ENCODE results near the gene COMT.

Gene COMT

DNA sequence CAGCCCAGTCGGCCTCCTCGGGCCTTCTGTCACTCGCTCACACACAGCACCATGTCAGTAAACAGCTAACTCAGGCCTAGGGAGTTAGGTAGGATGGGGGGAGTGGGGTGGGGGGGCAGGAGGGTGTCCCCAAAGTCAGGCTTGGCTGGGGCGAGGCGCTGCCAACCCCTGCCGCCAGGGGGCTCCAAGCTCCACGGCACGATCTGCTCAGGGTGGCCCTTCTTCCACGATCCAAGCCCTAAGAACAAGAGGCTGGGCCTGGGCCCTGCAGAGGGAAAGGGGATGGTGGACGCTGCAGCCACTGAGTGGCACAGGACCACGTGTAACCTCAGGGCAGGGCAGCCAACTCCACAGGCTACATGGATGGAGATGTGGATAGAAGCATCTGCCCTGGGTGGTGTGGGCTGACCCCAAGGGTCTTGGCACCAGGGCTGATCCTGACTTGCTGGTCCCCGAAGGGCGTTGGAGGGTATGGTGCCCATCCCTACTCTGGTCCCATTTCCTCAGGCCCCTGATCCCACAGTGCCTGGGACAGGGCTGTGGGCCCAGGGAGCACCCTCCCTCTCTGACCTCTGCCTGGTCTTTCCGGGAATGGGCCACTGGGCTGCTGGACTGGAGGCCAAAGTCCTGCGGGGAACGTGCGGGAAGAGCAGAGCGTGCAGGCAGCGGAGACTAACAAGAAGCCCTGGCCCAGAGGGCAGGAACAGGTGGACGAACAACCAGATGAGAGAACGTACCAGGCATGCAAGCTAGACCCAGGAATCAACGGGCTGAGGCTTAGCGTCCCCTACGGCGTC is 29.1 kb downstream of the COMT start:
- peak; percentile 67 for DNase-seq

DNA sequence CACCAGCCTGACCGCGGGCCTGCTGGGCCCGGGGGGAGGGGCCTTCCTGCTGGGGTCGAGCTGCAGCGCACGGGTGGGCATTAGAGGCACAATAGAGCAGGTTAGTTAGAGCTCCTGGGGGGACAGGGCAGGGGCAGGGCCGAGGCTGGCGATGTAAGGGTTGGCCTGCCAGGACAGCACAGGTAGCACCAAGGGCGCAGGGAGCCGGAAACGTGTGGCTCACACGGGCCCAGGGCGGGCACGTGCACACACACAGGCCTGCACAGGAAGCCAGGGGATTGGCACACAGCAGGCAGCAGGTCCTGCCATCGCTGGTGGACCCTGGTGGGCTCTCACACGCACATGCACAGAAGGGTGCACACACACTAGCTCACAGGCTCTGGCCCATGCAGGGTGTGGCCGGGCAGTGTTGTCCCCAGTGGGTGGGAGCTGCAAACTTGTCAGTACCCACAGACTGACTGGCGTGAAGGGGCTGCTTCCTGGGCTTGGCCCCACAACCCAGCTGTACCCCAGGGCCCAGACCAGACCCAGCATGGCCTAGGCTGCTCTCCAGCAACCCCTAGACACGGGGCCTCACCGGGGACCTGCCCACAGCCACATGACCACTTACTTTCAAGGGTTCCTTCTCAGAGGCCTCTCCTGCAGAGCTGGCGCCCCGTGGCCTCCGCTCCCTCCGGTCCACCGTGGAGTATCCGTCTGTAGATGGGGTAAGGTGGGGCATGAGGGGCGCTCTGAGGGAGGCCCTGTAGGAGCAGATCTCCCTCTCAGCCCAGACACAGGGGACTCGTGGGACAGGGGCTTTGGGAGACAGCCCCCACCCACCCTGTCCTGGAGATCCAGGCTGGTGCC is 29.9 kb downstream of the COMT start:
- no peak for DNase-seq

DNA sequence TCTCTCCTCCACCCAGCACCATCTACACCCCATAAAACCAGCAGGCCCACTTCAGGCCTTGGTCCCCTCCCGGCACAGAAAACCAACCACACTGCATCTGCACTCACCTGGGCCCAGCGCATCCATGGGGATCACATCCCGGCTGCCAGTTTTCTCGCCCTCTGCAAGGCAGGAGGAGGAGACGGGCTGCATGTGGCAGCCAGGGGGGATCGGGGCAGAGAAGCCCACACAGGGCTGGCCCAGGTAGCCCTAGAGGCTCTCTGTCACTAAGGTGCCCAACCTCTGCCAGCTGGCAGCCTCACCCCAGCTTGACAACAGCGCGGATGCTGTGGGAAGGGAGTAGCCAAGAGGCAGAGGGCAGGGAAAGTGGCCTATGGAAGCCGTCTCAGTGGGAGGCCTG is 30.7 kb downstream of the COMT start:
- DNase-seq: no peak

DNA sequence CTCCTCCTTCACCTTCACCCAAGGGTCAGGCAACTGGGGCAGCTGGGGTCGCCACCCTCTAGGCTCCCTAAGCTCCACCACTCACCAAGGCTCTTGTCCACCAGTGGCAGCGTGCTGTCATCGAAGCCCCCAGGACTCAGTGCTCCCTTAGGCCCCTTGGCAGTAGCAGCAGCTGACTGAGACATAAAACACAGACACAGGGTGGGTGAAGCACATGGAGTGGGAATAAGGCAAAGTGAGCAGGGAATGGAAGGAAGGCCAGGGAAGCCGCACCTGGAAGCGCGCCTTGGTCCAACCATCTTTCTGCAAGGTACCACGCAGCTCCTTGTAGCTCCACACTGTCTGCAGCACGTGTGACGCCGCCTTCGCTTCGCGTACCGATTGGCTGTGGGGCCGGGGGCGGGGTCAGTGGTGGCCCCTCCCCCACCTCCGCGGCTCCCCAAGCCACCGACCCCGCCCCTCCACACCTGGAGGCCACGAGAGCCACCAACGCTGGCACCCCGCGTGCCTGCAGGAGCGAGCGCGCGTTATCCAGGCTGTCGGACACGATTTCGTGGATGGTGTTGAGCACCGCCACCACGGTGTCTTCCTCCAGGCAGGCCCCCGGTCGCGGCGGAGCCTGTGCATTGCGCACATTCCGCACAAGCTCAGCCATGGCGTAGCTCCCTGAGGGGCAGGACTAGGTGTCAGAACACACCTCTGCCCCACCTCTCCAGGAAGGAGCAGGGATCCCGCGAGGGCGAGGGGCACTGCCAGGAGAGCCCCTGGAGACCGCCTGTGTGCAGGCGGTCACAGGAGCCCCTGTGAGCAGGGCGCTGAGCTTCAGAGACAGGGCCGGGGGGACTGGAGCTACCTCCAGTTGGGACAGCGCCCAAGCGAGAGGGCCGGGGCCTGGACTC is 31.3 kb downstream of the COMT start:
- no peak for DNase-seq

DNA sequence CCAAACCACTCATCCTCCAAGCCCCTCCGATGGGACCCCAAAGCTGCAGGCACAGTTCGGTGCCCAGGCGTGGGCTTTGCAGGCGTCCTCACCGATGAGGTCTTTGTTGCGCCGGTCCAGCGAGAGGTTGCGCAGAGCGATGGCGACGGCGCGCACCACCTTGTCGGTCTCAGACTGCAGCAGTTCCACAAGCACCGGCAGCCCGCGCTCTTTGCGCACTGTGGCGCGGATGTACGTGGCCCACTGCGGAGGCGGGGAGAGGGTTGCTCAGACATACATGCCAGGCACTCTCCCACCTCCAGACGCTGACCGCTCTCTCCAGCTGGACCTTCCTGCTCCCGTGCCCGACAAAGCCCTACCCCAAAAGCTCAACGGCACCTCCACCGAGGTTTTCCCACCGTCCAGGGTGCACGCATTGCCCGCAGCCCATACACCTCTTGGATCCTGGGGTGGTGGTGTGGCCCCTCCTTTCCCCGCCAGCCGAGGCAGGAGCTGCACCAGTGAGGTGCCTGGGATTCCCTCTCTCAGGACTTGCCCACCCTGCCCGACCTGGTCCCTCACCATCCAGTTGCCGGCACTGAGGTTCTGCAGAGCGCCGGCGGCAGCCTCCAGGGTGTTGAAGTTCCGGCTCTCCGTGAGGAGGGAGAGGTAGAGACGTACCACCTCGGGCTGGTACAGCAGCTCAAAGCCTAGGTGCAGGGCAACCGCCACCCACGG is 32.1 kb downstream of the COMT start:
- no peak for DNase-seq

DNA sequence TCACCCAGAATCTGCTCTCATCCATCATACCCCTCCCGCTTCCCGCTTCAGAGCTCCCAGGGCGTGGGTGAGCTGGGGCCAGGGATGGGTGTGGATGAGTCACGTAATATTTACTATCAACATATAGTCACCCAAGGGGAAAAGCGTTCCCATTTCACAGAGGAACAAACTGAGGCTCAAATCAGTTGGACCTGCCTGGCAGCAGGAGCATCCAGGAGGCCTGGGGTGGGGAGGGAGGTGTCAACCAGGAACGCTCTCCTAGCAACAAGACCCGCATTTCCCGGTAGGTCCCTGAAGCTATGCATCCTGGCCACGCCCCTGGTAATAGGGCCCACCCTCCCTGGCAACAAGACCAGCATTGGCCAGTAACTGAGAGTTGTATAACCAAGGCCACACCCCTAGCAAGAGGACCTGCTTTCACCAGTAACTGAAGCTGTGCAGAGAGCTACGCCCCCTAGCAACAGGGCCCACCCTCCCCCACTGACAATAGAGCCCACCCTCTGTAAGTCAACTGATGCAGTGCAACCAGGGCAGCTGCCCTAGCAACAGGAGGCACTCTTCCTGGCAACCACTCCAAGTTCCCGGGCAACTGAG is 32.8 kb downstream of the COMT start:
- DNase-seq: peak; percentile 94

DNA sequence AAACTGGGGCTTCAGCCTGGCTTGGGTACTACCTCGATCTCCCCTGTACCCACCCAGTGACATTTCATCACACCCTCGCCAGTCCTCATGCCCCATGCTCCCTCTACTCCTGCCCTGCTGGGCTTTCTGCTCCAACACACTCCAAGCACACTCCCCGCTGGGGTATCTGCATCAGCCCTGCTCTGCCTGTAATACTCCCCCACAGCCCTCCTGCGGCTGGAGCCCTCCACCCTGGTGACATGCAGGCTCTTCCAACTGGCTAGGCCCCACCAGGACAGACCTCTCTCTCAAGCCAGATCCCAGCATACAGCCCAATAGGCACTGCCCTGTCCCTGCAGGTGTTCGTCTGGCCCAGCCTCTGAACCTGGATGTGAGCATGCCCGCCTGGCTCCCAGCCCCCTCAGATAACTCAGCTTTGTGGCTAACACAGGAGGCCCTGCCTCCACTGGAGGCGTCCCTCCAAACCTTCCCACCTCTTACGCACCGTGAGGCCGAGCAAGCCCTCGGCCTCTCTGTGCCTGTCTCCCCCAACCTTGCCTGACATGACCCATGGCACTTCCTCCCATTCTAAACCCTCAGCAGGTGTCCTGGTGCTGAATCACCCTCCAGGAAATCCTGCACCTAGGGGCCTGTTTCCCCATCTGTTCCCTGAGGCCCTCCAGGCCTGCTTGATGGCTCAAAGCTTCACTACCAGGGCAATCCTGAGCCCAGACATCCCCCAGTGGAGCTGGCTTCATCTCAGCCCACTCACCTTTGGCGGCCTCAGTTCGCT is 33.5 kb downstream of the COMT start:
- peak; percentile 75 for DNase-seq

DNA sequence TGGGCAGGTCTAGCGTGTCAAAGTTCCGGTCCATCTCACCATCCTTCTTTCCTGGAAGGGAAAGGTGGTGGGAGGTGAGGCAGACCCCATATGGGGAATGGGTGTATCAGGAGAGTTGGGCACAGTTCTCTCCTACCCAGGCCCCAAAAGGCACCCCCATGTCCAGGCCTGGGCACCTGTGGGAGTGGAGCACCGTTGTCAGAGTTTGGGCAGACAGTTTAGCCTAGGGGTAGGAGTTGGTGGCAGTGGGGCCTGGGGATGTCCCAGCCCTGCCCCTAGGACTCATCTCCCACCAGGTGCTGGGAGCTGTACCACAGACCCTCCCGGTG is 34.1 kb downstream of the COMT start:
- no peak for DNase-seq

DNA sequence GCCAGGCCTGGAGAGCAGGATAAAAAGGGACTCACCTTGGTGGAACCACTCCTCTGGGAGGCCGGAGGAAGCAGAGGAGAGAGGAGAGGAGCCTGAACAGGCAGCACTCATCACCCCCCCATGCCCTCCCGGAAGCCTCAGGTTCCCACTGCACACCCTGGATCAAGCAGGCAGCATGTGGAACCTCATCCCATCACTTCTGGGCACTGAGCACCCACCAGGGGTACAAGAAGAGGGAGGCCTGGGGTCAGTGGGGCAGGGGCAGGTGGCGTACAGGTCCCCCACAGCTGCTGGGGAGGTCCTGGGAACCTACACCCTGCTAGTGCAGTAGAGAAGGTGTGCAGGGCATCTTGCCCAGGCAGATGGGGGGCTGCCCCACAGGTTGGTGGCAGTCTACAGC is 35.1 kb downstream of the COMT start:
- no peak for DNase-seq

DNA sequence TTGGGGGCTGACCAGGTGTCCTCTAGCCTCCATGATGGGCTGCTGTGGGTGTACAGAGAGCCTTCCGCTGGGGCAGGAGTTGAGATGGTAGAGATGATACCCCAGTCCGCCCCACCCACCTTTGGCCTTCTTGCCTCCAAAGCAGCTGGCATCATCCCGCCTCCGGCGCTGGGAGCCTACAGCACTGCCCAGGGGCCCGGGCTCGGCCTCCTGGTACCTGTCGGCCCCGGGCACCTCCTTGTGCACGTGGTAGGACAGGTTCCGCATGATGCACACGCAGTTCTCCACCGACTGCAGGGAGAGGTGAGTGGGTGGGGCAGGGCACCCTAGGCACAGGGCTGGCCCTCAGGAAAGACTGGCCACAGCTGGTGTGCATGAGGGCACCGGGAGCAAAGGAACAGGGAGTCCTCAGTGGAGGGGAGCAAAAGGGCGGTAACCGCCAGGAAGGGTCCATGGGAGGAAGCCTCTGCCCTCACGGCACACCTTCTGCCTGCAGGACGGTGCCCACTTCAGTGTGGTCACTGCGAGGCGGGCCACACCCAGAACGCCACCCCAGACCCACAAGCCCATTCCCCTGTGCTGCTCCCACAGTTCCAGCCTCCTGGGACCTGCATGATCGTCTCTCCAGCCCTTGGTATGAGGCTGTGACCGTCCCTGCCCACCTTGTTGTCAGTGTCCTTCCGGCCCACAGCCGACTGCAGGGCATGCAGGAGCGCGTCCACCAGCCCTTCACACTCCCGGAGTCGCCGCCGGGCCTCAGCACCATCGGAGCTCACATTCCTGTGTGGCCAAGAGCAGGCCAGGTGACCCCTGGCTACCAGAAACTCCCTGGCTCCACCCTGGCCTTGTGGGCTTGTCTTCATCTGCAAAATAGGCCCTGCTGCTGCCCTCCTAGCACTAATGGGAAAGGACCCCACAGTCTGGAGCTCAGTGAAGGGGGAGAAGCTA is 36.0 kb downstream of the COMT start:
- DNase-seq: no peak

DNA sequence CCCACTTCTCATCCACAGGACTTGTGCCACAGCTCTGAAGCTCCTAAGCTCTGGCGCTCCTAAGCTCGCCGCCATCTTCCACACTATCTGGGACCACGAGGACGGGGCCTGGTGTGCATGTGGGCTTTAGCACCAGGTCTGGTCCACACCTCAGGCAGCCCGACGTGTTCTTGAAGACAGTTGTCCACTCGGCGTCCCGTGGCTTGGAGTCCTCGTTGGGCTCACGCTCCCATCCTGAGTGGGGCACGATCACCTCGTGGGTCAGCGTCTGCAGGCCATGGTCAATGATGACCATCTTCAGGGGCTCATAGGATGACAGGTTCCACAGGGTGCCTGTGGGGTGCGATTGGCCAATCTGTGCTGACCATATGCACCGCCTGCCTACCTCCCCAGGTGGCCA is 37.2 kb downstream of the COMT start:
- DNase-seq: no peak

DNA sequence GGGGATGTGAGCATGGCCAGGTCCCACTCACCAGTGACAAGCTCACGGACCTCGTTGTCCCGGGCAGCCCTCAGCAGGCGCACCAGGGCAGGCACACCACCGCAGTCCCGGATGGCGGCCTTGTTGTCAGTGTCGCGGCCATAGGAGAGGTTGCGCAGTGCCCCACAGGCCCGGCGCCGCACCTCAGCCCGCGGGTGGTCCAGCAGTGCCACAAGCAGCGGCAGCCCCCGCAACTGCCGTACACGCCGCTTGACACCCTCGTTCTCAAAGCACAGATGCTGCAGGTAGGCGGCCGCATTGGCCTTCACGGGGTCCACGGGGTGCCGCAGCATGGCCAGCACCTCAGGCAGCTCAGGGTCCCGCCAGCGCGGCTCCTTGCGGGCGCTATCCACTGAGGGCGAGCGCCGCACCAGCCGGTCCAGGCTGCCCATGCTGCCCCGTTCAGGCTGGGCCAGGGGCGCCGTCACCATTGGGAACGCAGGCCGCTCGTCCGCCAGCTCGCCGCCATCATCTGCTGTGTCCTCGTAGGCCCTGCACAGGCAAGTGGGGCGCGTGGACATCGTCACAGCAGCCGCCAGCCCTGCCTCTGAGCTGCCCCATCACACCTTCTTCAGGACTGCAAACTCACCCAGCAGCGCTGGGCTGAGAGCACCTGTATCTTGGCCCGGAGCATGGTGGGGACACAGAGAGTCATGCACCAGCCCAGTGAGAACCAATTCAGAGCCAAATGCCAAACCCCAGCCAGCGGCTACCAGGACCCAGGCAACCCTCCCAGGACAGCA is 38.3 kb downstream of the COMT start:
- DNase-seq: no peak

DNA sequence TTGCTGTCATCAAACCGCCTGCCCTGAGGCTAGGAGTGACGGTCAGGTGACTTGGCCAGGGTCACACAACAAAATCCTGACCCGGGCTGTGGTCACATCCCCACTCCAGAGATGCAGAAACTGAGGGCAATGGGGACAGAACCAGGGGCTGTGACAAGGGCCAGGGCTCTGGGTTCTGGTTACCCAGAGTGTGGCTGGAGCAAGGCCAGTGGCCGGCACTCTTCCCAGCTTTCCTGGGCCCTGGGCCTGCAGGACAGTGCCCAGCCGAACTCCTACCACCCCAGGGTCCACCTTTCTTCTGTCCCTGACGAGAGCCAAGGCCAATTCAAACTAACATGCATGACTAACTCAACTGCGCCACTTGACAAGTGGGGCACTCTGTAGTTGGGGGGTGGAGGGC is 39.2 kb downstream of the COMT start:
- no peak for DNase-seq

DNA sequence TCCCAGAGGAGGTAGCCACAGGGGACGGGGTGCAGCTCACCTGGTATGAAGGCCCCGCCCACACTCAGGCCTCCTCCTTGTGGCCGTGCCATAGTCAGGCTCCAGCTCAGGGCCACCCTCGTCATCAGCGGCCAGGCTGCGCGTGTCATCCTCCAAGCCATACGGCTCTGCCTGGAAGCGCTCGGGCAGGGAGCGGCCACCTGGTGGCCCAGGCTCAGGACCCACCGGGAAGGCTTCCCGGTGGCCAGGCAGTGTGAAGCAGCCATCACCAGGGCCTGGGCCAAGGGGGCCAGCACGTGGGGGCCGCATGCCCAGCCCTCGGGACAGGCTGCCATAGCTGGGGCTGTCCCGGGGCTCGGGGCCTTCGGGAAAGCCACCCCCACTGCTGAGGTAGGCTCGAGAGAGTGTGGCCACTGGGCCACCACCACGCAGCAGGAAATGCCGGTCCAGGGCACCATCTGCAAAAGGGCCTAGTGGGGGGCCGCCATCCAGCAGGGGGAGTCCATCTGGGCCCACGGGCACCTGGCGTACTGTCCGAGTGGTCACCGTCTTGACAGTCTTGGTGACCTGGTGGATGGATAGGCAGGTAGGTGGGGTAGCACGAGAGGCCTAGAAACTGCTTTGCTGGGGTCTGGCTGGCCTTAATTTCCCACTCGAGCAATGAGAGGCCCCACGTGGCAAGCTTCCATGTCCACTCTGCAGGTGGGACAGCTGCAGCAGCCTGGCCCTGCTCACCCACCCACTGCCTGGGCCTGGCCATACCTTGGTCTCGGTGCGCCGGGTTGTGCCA is 39.8 kb downstream of the COMT start:
- no peak for DNase-seq

DNA sequence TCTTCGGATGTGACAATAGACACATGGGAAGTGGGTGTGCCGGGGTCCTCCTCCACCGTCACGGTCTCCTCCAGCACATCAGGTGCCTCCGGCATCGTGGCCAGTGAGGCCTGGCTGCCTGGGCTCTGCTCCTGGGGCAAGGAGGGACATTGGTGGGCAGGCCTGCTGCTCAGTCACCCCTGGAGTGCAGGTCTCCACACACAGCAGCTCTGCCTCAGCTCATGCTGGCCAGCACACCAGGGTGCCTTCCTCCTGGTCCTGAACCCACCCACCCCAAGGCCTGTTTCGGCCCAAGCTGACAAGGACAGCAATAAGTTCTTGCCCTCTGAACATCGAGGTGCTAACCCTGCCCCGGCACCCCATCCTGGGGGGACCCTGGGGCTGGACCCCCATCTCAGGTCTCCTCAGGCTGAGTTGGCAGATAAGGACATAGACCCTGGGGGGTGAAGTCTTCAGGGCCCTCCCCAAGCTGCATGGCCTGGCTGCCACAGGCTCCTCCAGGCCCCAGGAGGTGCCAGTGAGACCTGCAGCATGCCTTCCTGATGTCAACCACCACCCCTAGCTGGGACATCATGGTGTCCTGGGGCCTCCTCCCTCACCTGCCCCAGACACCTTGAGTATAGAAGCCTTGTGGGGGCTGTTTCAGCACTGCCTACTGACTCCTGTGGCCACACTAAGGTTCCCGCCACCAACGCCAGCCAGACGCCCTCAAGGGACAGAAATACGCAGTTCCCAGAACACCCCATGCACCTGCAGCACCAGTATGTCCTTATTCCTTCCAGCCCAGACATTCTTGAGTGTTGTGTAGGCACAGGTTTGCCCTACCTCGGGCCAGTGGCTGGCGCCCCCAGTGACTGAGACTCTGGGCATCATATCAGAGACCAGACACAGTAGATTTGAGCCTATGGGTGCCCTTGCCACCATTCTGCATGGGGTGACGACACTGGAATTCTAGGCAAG is 40.7 kb downstream of the COMT start:
- DNase-seq: no peak

DNA sequence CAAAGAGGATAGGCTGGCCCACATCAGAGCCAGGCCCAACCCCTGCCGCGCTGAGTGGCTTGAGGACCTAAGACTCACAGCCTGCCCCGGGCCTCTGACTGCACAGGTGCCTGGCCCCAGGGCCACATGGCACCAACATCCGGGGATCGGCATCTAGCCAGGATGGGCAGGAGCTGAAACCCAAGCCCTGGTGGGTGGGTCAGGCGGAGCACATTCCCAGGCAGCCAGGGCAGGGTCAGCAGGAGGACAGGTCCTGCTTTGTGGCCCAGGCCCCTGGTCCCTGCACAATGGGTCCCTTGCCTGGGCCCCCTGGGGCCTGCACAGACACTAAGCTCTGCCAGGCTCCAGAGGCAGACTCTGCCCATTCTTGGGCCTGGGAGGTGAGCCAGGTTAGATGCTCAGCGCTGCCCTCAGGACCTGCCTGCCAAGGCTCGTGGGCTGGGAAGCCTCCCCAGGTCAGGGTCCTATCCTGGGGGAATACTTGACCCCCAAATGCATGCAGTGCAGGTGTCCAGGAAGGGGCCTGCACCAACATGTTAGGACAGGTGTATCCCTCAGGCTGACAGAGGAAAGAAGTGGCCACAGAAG is 41.5 kb downstream of the COMT start:
- DNase-seq: no peak

DNA sequence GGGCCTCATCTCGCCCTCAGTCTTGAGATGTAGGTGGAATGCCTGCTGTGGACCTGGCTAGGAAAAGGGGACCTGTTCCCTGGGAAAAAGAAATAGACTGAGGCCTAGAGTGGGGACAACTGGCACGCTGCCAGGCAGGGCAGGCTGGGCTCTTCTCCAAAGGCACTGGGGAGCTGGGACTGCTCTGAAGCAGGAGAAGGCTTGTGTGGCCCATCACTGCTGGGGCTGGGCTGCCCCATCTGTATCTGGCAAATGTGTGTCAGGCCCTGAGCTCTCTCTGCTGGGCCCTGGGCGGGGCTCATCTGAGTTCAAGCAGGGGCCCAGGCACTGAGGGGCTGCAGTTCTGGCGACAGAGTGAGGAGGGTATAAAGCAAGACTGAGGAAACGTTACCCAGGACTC is 42.2 kb downstream of the COMT start:
- no peak for DNase-seq

Data from NCI-H82 (cell line).